ENCODE measurements around the gene MYO5C. TPM values are rescaled to one million over a fixed set of nuclear protein-coding genes. Genes with fewer than 3 reads are reported as not detected.

Gene MYO5C
- total and polyA plus RNA-seq, 2 of the 8 experiments (the other 6 are each of a cell fraction or from before 2014, with no cell fraction given), result 8.2 to 26.7 TPM

DNA sequence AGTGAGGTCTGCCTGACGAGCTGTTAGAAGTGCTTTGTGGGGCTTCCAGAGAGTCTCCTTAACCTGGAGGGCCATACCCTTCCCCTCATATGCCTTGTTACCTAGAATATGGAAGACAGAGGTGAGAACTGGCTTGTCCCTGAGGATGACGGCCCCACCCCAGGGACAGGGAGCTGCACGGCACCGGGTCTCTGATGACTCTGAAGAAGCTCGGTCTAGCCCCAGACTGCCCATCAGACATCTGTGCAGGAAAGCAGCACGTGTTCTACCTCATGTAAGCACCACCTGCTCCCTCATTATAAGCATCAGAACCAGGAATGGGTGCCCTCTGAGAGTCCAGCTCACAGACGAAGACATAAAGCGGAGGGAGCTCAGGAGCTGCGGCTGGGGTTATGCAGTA lies 18.0 kb downstream of the MYO5C start:
- Histone ChIP-seq H2BK120ac (replicated peaks; ENCODE audit: low read depth, low read length) (no peak overlapping the region), H3K79me2 (ENCODE audit: control insufficient read depth in 1 of 2, insufficient read depth in 2 of 2, low read length in 2 of 2) (no peaks in the 10 kb centered on the region), H2BK15ac (ENCODE audit: low read length) (no peak overlapping the region), H3K9ac (replicated peaks in 1 of 4; ENCODE audit: extremely low read depth in 1 of 4, low read depth in 3 of 4, low read length in 3 of 4) (no peak overlapping the region), H3K14ac (ENCODE audit: insufficient read length) (no peak overlapping the region), H4K5ac (ENCODE audit: insufficient read length, low read depth, low read length) (no peak overlapping the region), H2BK20ac (ENCODE audit: low read length) (no peak overlapping the region), H2BK12ac (ENCODE audit: low read depth, low read length) (no peak overlapping the region), H3K23ac (ENCODE audit: insufficient read length) (no peak overlapping the region), H3K4me2 (ENCODE audit: insufficient read depth in 1 of 2, low read depth in 2 of 2, low read length in 2 of 2) (no peak overlapping the region), H3K9me3 (ENCODE audit: insufficient read depth in 2 of 2, low read depth in 1 of 2, low read length in 1 of 2) (no peaks in the 10 kb centered on the region), H3K36me3 (ENCODE audit: control insufficient read depth in 2 of 4, insufficient read depth in 4 of 4, low read length in 3 of 4) (peaks cover 16 to 54% (median 43%) of the 10 kb centered on the region in 4 experiments), H3K4me1 (replicated peaks in 1 of 4; ENCODE audit: control insufficient read depth in 3 of 4, insufficient read depth in 4 of 4, low read length in 3 of 4) (no peaks in the 10 kb centered on the region), H2AFZ (ENCODE audit: low read length) (no peak overlapping the region), H3K27ac (ENCODE audit: low read depth, low read length) (no peak overlapping the region), H3K23me2 (ENCODE audit: low read depth, low read length) (no peaks in the 10 kb centered on the region; the same call in 1 of the 2 replicates), H3K4ac (replicated peaks; ENCODE audit: insufficient read length, low read depth, low read length) (no peak overlapping the region), H3K18ac (ENCODE audit: extremely low read depth, low read length) (no peak overlapping the region), H4K91ac (replicated peaks; ENCODE audit: insufficient read length, low read length) (no peak overlapping the region), H4K8ac (ENCODE audit: extremely low read depth, insufficient read depth, low read length) (no peak overlapping the region), H4K20me1 (replicated peaks in 1 of 2; ENCODE audit: control insufficient read depth in 1 of 2, insufficient read depth in 2 of 2, low read length in 2 of 2) (peaks cover 0 to 1% of the 10 kb centered on the region in 2 experiments), H2BK5ac (ENCODE audit: low read depth, low read length) (no peak overlapping the region), H2AK5ac (ENCODE audit: low read depth, low read length) (no peak overlapping the region), H3K79me1 (ENCODE audit: low read depth, low read length) (no peaks in the 10 kb centered on the region), H3K27me3 (replicated peaks in 1 of 4; ENCODE audit: control insufficient read depth in 3 of 4, extremely low read depth in 1 of 4, insufficient read depth in 3 of 4, low read length in 3 of 4) (no peaks in the 10 kb centered on the region; a peak in 1 of 7 replicates), H3K56ac (replicated peaks; ENCODE audit: insufficient read length, low read depth, low read length) (no peak overlapping the region), H3K4me3 (ENCODE audit: extremely low read depth in 1 of 4, insufficient read depth in 2 of 4, low read depth in 3 of 4, low read length in 4 of 4) (no peak overlapping the region)
- no peak for TF ChIP-seq KDM5A (IDR thresholded peaks at IDR 0.05; ENCODE audit: low read length)
- TF ChIP-seq SRF (IDR thresholded peaks at IDR 0.05; ENCODE audit: low read depth, low read length), result no peak
- no peak for TF ChIP-seq CHD2 (IDR thresholded peaks at IDR 0.05; ENCODE audit: low read length)
- no peak for TF ChIP-seq MAX (IDR thresholded peaks at IDR 0.05)
- no peak for DNase-seq (ENCODE audit: low read depth in 1 of 2, low spot score in 2 of 2)
- POLR2A ChIA-PET (ENCODE audit: partially characterized antibody), result interaction anchor here (1.0 to 2.6 kb wide), 2 partner anchors 16 to 289 kb away, joined by 3 to 8 read pairs; no protein-coding TSS in a partner anchor
- no peak for FAIRE-seq
- WGBS, 2 experiments (ENCODE audit: extremely low coverage in 1 of 2, insufficient coverage in 1 of 2, insufficient read length in 1 of 2, insufficient replicate concordance in 2 of 2, low coverage in 1 of 2, low lambda C conversion rate in 2 of 2, missing lambda C conversion rate in 1 of 2), result 93% methylated on average over 9 of the region's 9 CpGs; no CpG with 5 or more reads in 1 of the 2 experiments
- CTCF ChIA-PET (ENCODE audit: partially characterized antibody), result interaction anchor here (0.9 to 4.0 kb wide), 7 partner anchors 9 to 457 kb away, joined by 3 to 33 read pairs (median 5); no protein-coding TSS in a partner anchor

Data from H1 (cell line).